ENCODE data around the gene SMARCD3.

DNA sequence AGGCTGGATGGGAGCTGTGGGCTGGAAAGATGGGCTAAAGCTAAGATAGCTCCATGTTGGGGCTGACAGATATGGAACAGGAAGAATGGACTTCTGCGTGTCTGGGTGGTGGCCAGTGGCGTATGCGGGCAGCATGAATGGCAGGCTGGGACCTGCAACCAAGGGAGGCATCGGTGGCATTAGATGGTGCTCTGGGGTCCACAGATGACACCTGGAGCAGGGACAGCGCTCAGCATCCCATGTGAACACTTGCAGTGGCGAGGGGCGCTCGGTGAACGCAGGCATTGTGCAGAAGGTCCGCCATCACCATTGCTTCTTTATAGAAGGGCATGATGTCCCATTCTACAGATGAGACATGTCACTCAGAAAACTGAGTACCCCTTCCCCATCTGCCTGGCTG is 21.0 kb upstream of the SMARCD3 start:
- no peak for TF ChIP-seq POLR2A (IDR thresholded peaks at IDR 0.05)
- TF ChIP-seq, protein P1, sequence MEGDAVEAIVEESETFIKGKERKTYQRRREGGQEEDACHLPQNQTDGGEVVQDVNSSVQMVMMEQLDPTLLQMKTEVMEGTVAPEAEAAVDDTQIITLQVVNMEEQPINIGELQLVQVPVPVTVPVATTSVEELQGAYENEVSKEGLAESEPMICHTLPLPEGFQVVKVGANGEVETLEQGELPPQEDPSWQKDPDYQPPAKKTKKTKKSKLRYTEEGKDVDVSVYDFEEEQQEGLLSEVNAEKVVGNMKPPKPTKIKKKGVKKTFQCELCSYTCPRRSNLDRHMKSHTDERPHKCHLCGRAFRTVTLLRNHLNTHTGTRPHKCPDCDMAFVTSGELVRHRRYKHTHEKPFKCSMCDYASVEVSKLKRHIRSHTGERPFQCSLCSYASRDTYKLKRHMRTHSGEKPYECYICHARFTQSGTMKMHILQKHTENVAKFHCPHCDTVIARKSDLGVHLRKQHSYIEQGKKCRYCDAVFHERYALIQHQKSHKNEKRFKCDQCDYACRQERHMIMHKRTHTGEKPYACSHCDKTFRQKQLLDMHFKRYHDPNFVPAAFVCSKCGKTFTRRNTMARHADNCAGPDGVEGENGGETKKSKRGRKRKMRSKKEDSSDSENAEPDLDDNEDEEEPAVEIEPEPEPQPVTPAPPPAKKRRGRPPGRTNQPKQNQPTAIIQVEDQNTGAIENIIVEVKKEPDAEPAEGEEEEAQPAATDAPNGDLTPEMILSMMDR (IDR thresholded peaks at IDR 0.05): no peak
- no peak for TF ChIP-seq POLR2AphosphoS5 (IDR thresholded peaks at IDR 0.05)

Measured in gastroesophageal sphincter (tissue), 3 donors.